Measurements from ENCODE around the gene RASA4B.

GRCh38 chr7:102445674-102446071 is 71.9 kb downstream of the RASA4B start:
- TF ChIP-seq CTCF (conservative IDR thresholded peaks at IDR 0.05; ENCODE audit: low read depth in 2 of 2) (no peak), REST (IDR thresholded peaks at IDR 0.05; ENCODE audit: unreplicated experiment) (no peak), EZH2 (IDR thresholded peaks at IDR 0.05; ENCODE audit: low read depth, unreplicated experiment) (no peak), CREB1 (CRISPR knock-in tag; IDR thresholded peaks at IDR 0.05; ENCODE audit: low read depth) (no peak)
